Colonic mucosa (tissue), 4 donors: ENCODE results near the gene CFAP70. TPM values are rescaled to one million over a fixed set of nuclear protein-coding genes. Genes with fewer than 3 reads are reported as not detected.

Source experiments
- DNase-seq: peaks from one replicate; pipeline ENCODE4 v3.0.0-alpha.2; 2020
- H3K27ac ChIP-seq: fragments of 200-600 bp; one replicate; pipeline ENCODE4 v1.8.0; 2021
- H3K27me3 ChIP-seq: fragments of 200-600 bp; one replicate; pipeline ENCODE4 v1.8.0; 2021
- H3K36me3 ChIP-seq: fragments of 200-600 bp; one replicate; pipeline ENCODE4 v1.8.0; 2021
- H3K4me1 ChIP-seq: fragments of 200-600 bp; one replicate; pipeline ENCODE4 v1.8.0; 2021; ENCODE audit warnings: mild to moderate bottlenecking
- H3K4me3 ChIP-seq: fragments of 200-600 bp; one replicate; pipeline ENCODE4 v1.8.0; 2021
- H3K9ac ChIP-seq, 2 donors: one replicate each; pipeline ENCODE4 v1.7.0; 2013; ENCODE audit warnings: control low read depth in 2 of 2, low read depth in 2 of 2, low read length in 2 of 2
- H3K9me3 ChIP-seq: fragments of 200-600 bp; one replicate; pipeline ENCODE4 v1.8.0; 2021
- CTCF ChIP-seq: fragments of 200-600 bp; IDR thresholded peaks from one replicate; pipeline ENCODE4 v1.8.0; 2022; ENCODE audit warnings: antibody characterized with exemption, mild to moderate bottlenecking
- intact Hi-C: fragments of 100-400 bp; cut with DNase I; formaldehyde crosslinking; loops from one replicate; pipeline ENCODE4 v1.14.1; 2022
- total RNA-seq, 2 donors: library from RNA; stranded (reverse); fragmentation: NEBNext Ultra II Directional in 1 of 2; extraction: Animal tissue kit (Norgen Biotek cat#: 25700) in 1 of 2; gene quantifications; one replicate each; pipeline ENCODE4 v1.2.1, GENCODE V29; 2021
- donor health status: healthy.
- donor health status: DM: no; HTN: no; CAD: no.
- donor health status: DM: no; HTN: no; CAD: no.

Gene CFAP70
- total RNA-seq, 2 donors from 2014 or later, result 0.64 to 0.72 TPM

GRCh38 chr10:73207883-73208282, 150.8 kb downstream of the CFAP70 start:
- H3K4me1 ChIP-seq, result no peaks in the 10 kb centered on the region
- no peak for DNase-seq
- no peaks in the 10 kb centered on the region for H3K27me3 ChIP-seq
- H3K36me3 ChIP-seq, result no peaks in the 10 kb centered on the region
- intact Hi-C loops, result no loop called here
- H3K4me3 ChIP-seq, result no peak overlapping the region
- H3K27ac ChIP-seq, result no peak overlapping the region
- no peak overlapping the region for H3K9ac ChIP-seq
- H3K9me3 ChIP-seq, result no peaks in the 10 kb centered on the region
- no peak for TF ChIP-seq CTCF

GRCh38 chr10:73206385-73206784, 152.3 kb downstream of the CFAP70 start:
- H3K4me1 ChIP-seq, result no peaks in the 10 kb centered on the region
- no peaks in the 10 kb centered on the region for H3K9me3 ChIP-seq
- no peak for DNase-seq
- no peak overlapping the region for H3K27ac ChIP-seq
- no peaks in the 10 kb centered on the region for H3K27me3 ChIP-seq
- H3K9ac ChIP-seq, result no peak overlapping the region
- intact Hi-C loops, result no loop called here
- no peak overlapping the region for H3K4me3 ChIP-seq
- TF ChIP-seq CTCF, result no peak
- no peaks in the 10 kb centered on the region for H3K36me3 ChIP-seq

GRCh38 chr10:73205890-73206289, 152.8 kb downstream of the CFAP70 start:
- Histone ChIP-seq H3K36me3 (no peaks in the 10 kb centered on the region), H3K9ac (no peak overlapping the region), H3K4me1 (no peaks in the 10 kb centered on the region), H3K4me3 (no peak overlapping the region), H3K27ac (no peak overlapping the region), H3K9me3 (no peaks in the 10 kb centered on the region), H3K27me3 (no peaks in the 10 kb centered on the region)
- intact Hi-C loops, result no loop called here
- no peak for TF ChIP-seq CTCF
- no peak for DNase-seq

- Histone ChIP-seq H3K9me3 (no peaks in the 10 kb centered on the region), H3K27ac (no peak overlapping the region), H3K27me3 (no peaks in the 10 kb centered on the region), H3K9ac (no peak overlapping the region), H3K36me3 (no peaks in the 10 kb centered on the region), H3K4me1 (no peaks in the 10 kb centered on the region), H3K4me3 (no peak overlapping the region)
- intact Hi-C loops, result no loop called here
- TF ChIP-seq CTCF, result no peak
- DNase-seq, result no peak
Observed at GRCh38 chr10:73205081-73205480, 153.6 kb downstream of the CFAP70 start.

Other genes starting within 250 kb of the CFAP70 start
- 1 to 10 TPM; 1.8 to 1.9 TPM for gene NUDT13, start 248.4 kb downstream of the CFAP70 start, total RNA-seq
- gene ECD, start 190.9 kb downstream of the CFAP70 start, total RNA-seq, result 10 to 100 TPM; 17.1 to 18.2 TPM
- gene FAM149B1, start 190.7 kb downstream of the CFAP70 start, total RNA-seq, result 10 to 100 TPM; 14.0 to 16.4 TPM
- 10 to 100 TPM; 14.4 to 34.8 TPM for gene DNAJC9, start 111.6 kb downstream of the CFAP70 start, total RNA-seq
- gene MRPS16, start 106.2 kb downstream of the CFAP70 start, total RNA-seq, result 100 to 1,000 TPM in 1 of 2 donors, 10 to 100 TPM in 1; 90.5 to 155 TPM
- gene ANXA7, start 55.2 kb upstream of the CFAP70 start, total RNA-seq, result 100 to 1,000 TPM; 120 to 133 TPM
- gene MSS51, start 74.7 kb upstream of the CFAP70 start, total RNA-seq, result 1 to 10 TPM; 1.4 TPM
- gene PPP3CB, start 137.2 kb upstream of the CFAP70 start, total RNA-seq, result 10 to 100 TPM; 26.5 to 34.2 TPM
- 100 to 1,000 TPM in 1 of 2 donors, 10 to 100 TPM in 1; 70.8 to 151 TPM for gene USP54, start 232.5 kb upstream of the CFAP70 start, total RNA-seq